Activated CD8-positive, alpha-beta memory T cell treated with anti-CD3 and anti-CD28 coated beads for 1 hour (primary cell): ENCODE measurements around the gene PPFIBP1.
"Not testable (repeated sequence)": the region's sequence is repeated elsewhere in the genome, so short reads cannot be mapped to it uniquely, and the experiment has no call there.

Experiments
- DNase-seq, 2 donors: peaks; one replicate each; pipeline ENCODE4 v3.0.0-alpha.2; 2020; ENCODE audit warnings: low read depth in 1 of 2; ENCODE audit errors: extremely low read depth in 1 of 2

The PPFIBP1 gene

DNA sequence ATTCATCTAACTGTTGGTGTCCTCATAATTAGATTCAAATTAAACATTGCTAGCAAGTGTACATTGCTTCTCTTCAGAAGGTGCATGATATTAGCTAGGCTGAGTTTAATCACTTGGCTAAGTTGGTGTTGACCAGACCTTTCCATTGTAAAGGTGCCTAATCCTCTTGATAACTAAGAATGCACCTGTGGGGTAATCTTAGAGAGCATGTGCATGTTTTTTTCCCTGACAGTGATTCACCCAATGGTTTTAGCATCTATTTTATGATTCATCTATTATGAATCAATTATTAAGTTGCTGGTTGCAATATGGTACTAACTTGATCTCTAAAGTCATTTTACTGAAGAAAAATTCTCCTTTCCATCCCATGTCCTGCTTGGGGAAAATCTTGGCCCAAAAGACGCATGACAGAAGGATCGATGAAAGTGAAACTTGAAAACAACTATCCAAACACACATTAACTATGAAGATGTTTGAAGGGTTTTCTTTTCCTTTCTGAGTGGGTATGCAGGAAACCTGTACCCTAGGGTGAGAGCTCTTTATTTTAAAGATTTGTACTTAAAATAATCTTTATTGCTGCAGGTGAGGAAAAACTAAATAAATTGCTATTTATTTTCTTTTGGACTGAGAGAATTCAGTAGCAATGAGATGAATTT lies 64.2 kb downstream of the PPFIBP1 start:
- DNase-seq = not testable (repeated sequence)

DNA sequence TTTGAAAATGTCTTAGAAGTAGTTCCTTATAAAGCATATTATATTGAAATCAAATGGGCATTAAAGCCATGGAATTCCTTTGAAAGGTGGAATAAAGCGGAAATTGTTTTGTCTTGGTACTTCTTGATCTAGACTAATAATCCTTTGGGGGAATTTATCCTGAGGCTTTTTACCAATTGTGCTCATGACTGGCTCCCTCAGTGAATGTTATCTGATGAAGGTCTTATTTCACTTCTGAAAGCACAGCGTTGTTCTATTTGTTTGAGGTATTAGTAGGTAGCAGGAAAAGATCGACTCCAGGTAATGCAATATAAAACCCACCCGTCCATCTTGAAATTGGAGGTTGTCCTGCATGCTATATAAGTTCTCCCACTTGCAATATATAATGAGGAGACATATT lies 64.8 kb downstream of the PPFIBP1 start:
- no peak for DNase-seq

DNA sequence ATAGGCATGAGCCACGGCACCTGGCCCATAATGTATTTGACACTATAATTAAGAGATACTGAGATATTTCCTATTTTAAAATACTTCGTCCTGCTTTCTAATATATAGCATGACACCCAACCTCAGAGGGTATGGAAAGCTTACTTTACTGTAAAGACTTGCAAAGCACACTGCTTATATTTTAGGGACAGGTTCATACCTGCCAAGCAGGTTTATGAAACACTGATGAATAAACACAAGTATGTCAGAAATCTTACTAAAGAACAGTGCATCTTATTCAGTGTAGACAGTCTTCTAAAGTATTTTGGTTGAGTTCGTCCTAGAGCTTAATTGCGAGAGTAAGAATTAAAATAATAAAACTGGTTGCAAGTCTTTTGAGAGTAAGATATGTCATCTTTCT lies 65.4 kb downstream of the PPFIBP1 start:
- no peak for DNase-seq

DNA sequence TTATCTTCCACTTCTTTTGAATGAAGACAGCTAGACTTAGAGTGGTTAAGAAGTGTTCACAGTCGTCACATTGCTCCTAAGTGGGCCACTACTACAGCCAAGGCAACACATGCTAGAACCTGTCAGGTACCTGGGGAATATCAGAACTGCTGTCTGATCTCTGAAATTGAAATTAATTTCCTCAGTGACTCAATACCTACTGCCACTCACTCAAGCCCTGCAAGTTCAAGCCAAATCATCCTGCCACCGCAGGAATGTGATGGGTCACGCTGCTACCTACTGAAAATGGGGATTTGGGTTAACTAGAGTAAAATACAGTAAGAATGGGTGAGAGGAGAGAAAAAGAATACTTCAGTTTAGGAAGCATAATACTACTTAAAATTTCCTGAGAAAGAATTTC lies 67.7 kb downstream of the PPFIBP1 start:
- not testable (repeated sequence) for DNase-seq

DNA sequence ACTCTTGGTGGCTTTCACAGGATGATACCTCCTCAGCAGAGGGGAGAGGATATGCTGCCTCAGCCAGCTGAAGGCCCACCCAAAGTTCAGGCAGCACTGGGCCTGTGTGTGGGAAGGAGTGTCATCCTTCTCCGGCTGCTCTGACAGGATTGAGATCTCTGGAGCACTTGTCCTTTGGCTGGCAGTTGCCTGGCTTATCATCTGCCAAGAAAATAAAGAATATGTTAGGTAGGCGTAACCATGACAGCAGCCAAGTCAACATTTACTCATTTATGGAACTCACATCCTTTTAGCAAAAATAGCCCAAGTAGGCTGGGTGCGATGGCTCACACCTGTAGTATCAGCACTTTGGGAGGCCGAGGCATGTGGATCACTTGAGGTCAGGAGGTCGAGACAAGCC lies 68.5 kb downstream of the PPFIBP1 start:
- no peak for DNase-seq

DNA sequence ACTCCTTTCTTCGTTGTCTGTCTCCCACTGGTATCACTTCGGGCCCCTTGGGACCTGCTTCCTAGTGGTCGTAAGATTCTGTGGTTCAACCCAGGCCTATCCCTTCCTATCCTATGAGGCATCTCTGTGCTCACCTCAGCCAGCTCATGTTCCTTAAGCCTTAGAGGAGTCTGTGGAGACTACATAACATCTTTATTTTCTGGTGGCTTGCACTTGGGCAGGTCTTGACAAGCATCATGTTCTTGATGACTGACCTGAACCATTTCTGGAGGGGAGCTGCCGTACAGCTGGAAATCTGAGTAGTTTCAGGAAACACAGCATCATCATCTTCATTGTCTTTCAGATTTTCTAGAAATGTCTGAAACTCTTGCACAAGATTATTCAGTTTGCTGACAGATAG lies 69.3 kb downstream of the PPFIBP1 start:
- no peak for DNase-seq

DNA sequence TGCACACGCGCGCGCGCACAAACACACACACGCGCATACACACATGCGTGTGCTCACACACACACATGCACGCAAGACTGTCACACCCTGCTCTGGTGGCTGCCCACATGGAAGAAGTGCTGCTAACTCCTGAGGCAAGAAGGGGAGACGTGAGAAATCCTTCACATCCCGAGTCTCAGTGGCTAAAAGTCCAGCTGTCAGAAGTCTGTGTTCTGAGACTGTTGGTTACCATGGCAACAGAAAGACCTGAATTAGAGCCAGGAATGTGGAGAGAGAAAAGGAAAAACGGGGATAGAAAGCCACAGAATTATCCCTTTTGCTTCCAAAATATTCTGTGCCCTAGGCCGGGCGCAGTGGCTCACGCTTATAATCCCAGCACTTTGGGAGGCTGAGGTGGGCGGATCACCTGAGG lies 71.2 kb downstream of the PPFIBP1 start:
- DNase-seq = no peak

DNA sequence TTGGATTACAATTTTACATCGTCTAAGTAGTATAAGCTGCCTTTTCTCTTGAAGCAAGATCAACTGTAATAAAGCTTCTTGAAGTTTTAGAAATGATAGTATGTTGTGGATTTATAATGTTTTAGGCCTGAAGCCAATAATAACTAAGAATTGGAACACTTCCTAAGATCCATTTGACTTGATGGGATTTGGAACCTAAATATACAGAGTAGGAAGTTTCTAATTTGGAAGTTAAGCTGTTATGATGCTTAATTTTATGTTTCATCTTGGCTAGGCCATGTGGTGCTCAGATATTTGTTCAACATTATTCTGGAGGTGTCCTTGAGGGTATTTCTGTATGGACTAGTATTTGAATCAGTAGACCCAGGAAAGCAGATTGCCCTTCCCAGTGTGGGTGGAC lies 74.9 kb downstream of the PPFIBP1 start:
- DNase-seq = not testable (repeated sequence)

DNA sequence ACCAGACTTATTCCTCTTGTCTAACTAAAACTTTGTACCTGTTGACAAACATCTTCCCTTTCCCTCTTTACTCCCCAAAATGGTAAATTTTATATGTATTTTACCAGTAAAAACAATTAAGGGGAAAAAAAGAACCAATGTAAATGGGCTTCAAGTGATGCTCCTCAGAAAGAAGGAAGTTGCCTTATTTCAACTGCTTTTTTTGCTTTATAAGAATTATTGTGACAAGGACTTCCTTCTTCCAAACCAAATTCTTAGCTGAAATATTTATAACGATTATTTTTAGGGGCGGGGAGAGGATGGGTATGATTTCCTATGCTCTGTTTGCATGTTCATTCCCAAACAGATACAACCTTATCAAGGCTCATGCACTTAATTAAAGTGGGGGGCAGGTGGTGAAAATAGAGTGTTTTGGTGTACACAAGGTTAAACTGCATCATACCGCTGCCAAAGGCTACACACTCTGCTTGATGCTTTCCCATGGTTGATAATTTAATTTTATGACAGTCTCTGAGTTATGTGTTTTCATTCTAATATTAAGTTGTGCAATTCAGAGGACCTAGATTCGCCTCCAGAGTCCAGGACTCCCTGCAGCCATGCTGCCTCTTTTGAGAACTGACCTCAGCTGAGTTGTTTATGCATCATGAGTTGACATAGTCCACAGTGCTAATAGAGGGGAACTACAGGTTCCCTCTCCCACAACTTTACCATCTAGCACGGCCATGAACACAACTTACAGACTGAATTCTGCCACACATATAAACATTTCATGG lies 77.2 kb downstream of the PPFIBP1 start:
- DNase-seq = not testable (repeated sequence)

DNA sequence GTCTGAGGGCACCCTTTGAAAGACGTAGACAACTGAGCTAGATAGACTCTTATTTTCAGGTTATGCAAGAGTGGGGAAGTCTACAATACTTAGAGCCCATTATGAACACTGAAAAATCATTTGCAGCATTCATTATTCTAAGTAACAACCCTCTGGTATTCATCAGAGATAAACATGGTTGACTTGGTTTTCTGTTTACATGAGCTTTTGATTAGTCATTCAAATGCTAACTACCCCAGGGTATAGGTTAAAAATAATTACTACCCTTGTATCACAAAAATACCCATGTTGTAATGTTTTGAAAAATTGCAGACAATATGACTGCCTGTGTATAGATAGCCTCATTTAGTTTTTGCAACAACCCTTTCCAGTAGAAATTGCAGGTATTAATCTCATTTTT lies 78.5 kb downstream of the PPFIBP1 start:
- DNase-seq = no peak

DNA sequence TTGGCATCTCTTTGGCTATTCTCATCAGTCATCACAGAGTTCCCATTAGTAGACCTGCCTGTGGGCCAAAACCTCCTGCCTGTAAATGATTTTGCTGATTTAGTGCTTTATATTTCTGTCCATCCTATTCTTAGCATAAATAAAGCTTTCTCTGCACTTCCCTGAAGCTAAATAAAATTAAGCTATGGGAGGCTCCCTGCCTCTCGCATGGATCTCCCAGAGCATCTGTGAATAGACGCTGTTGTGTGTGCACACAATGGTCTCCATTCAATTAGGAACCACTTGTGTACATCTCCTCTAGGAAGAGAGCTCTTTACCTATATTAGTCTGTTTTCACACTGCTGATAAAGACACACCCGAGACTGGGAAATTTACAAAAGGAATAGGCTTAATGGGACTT lies 80.4 kb downstream of the PPFIBP1 start:
- no peak for DNase-seq

DNA sequence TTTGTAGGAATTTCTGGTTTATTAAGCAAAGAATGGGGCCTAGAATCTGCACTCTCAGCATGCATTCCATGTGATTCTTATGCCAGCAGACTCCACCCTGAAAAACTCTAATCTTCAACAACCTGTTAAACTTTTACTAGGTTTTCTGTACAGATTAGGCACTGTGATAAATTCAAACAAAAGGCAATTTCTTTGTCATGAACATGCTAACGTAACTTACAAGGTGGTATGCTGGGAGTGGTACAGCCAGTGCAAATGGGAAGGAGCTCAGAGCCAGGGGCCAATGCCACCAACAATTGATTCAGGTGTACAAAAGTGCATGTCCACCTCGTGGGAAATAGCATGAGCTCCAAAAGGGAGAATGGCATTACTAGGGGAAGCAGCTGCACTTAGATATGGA lies 83.0 kb downstream of the PPFIBP1 start:
- no peak for DNase-seq

DNA sequence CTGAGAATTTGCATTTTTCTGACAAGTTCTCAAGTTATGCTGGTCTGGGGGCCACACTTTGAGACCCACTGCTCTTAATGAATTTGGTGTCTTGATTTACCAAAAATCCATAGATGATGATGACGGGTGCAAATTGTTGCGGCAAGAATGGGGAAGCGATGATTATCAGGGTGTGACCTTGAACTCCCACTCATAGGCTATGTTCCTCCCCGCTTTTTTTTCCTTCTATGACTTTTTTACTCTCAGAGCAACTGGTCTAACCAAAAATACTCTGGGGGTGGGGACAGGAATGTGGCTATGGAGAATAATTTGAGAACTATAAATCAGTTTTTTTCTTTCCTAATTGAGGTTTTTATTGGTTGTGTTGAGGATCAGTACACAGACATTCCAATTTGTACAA lies 83.6 kb downstream of the PPFIBP1 start:
- no peak for DNase-seq

DNA sequence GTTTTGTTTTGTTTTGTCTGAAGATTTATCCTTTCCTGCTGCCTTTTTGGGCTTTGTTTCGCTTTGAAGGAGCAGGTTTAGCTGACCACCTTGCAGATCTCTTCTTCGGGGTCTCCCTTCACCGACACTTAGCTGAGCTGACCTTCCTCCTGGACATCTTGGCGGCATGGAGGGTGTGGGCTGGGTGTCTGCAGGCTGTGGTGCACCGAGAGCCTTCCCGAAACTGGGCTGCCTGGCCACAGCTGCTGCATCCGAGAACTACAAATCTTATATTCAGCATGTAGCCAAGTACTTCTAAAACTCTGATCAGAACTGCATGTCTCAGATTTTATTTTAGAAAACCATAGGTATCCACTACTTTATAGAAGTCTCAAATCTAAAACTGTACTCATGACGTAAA lies 84.9 kb downstream of the PPFIBP1 start:
- DNase-seq = no peak

DNA sequence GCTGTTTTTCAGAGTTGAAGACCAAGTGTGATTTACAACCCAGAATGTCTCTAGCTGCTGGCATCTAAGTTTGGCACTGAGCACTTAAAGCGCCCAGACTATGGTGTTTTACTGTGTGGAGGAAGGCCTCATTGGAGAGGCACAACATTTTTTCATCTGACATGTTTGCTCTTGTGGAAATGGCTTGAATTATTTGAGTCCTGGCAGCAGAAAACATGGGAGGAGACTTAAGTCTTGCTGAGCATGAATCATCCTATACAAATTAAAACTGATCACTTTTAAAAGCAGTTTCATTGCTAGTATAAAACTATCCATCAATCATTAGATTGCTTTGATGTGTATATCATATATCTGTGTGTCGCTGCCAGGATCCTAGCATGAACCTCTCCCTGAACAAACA lies 86.4 kb downstream of the PPFIBP1 start:
- DNase-seq = no peak

DNA sequence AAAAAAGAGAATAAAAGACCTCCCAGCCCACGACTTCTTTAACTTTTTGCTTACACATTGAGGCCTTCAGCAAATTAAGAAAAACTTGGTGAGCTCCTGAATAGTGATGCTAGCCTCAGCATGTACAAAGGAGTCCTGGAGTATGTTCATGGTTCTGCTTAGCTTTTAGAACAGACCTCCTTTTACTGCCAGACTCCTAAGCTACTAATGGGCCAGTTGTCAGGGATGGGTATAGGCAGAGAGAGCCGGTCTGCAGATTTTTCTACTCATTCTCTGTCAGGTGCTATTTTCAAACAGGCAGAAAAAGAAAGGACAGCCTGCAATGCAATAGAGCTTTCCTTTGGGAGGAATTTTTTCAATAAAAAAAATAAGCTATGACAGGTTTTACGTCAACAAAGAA lies 90.4 kb downstream of the PPFIBP1 start:
- no peak for DNase-seq

DNA sequence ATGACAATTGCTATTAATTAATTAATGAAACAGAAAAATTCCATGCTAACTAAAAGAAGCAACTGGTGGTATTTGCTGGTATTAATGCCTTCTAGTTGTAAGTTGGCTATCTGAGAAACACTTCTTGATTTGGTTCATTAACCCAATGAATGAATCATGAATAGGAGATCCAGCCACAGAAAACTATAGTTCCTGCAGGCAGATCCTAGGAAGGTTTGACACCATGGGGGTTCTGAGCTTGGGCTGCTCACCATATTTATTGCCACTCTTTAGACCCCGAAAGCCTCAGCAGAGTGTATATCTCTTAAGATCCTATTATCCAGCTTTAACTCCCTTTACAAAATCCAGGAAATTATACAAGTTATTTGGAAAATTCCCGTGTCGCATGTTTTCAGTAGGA lies 90.9 kb downstream of the PPFIBP1 start:
- DNase-seq = no peak

DNA sequence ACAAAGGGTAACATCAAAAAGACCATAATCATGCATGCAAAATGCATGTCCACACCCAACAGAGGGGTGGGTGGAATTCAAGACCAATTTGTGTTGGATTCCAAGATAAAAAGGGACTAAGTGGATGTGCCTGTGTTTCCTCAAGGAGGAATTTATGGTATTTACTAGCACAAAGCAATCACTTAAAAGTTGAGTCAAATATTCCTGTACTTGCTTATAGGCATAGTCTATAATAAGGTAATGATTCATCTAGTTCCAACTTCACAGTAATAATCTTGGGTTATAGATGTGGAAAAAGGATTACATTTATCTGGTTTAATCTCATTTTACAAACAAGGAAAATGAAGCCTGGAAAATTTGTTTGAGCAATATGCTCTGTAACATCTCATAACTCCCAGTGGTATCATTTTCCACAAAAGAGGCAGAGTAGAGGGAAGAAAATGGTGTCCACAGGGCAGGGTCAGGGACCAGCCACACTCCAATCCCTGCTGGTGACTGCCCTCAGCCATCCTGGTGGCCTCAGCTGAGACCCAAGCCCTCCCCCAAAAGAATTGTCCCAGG lies 91.4 kb downstream of the PPFIBP1 start:
- no peak for DNase-seq

DNA sequence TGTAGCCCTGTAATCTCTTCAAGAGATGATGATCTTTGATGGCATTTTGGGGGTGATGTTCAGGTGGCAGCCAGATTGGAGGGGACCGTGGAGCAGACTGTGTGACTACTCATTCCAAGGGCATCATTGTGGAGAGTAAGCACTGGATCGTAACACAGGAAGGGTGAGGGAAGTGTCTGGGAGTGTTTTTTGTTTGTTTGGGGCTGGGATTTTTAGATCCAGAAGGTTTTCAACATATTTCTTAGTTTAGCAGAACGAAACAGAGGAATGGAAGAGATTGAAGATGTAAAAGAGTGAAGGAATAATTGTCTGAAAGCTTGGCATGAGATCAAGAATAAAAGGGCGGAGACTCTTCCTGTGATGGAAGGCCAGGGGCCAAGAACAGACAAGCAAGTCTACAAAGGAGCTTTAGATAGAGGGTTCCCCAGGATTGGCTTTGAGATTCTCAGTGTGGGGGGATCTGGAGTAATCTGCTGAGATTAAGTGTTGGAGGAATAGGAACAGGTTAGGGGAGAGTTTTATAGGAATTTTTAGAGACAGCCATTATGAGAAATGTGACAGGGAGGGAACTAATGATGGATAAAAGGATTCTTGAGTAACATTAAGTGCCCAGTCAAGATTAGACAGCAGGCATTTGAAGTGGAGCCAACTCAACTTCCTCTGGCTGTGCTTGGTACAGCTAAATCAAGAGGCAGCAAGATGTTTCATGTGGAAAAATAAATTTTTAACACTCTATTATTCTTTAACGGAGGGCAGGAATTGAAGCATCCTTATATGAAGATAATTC lies 92.5 kb downstream of the PPFIBP1 start:
- no peak for DNase-seq

DNA sequence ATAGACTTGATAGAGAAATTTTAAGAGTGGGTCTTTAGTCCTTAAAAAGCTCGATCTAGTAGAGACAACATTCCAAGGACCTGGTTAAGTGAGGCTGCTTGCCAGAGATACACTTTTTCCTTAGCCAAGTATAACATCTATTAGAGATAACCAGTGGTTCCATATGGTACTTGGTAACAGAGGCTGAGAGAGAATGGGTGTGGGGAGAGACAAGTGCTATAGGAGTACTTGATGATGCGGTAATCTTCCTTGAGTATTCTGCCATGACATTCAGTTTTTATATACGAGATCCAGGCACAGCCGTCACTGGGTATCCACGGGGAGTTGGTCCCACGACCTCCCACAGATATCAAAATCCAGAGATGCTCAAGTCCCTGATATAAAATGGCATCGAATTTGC lies 94.8 kb downstream of the PPFIBP1 start:
- DNase-seq = no peak

DNA sequence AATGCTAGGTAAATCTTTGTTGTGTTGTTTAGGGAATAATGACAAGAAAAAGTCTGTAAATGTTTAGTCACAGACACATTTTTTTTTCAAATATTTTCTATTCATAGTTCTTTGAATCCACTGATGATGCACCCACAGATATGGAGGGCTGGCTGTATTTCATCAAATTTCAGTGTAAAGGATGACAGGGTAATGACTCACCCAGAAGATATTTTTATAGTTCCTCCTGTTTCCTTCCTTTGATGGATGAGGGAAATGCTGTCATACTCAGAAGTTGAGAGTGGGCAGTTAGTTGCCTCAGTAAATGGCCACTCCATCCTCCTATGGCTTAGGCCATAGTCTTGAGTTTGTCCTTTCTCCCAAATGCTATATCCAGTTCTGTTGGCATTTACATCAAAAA lies 95.3 kb downstream of the PPFIBP1 start:
- DNase-seq = no peak

DNA sequence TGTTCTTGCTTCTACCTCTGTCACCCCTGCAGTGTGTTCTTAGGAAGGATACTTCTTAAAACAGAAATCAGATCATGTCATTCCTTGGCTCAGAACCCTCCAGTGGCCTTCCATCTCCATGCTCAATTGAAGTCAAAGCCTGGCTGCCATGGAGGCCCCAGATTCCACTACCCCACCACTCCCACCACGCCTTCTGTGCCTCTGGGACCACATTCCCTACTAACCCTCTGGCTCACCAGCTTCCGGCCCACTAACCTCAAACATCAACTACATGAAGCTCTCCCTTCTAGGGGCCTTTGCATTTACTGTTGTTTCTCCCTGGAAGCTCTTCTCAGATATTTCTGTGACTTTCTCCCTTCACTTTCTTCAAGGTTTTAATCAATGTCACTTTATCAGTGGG lies 96.1 kb downstream of the PPFIBP1 start:
- DNase-seq = no peak
